T-helper 9 cell (primary cell): ENCODE results near the gene DCC.

Experiments used
- DNase-seq: peaks from one replicate; pipeline ENCODE4 v3.0.0-alpha.2; 2020

The DCC gene

DNA sequence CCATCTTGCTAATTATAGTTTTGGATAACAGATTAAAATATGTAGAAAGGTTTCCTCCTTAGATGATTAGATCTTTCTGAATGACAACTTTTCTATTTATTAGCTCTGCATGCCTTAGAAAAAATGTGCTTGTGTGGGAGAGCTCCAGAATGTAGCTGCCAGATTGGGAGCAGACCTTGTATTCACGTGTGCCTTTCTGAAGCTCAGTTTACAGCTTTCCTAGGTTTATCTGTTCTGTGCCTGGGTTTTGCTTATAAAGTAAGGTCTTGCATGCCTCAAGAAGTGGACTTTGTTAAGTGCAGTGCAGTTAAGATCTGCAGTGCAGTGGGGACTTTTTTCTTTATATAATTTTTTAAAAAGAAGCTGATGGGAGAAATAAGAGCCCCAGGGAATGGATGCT, 179.0 kb downstream of the DCC start:
- no peak for DNase-seq

- no peak for DNase-seq
These were observed 183.6 kb downstream of the DCC start for GRCh38 chr18:52523566-52523965.

- no peak for DNase-seq
These were observed 191.8 kb downstream of the DCC start for GRCh38 chr18:52531836-52532235.

DNA sequence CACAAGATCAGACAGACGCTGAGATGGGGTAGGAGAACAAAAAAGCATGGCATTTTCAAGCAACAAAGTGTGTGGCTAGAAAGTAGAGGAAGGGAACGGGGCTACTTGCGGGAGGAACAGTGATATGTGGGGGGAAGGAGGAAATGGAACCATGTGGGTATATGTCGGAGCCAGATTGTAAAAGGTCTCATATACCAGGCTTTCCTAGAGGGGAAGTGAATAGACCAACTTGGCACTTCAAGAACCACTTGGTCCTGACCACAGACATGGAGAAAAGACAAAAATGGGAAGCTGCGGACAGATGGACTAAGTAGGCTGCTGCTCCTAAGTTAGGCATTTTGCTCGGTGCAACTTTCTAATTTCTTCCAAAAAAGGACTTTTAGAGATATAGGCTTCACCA, 196.0 kb downstream of the DCC start:
- DNase-seq: no peak

GRCh38 chr18:52537261-52537660, 197.3 kb downstream of the DCC start:
- DNase-seq: no peak

- DNase-seq: no peak
These were observed 201.1 kb downstream of the DCC start for GRCh38 chr18:52541056-52541455.

GRCh38 chr18:52544086-52544485, 204.1 kb downstream of the DCC start:
- no peak for DNase-seq

- no peak for DNase-seq
These were observed 206.8 kb downstream of the DCC start for GRCh38 chr18:52546686-52547346.

GRCh38 chr18:52553441-52553840, 213.4 kb downstream of the DCC start:
- no peak for DNase-seq

- no peak for DNase-seq
These were observed 214.2 kb downstream of the DCC start for GRCh38 chr18:52554180-52554579.

GRCh38 chr18:52567360-52567759, 227.4 kb downstream of the DCC start:
- DNase-seq: no peak

DNA sequence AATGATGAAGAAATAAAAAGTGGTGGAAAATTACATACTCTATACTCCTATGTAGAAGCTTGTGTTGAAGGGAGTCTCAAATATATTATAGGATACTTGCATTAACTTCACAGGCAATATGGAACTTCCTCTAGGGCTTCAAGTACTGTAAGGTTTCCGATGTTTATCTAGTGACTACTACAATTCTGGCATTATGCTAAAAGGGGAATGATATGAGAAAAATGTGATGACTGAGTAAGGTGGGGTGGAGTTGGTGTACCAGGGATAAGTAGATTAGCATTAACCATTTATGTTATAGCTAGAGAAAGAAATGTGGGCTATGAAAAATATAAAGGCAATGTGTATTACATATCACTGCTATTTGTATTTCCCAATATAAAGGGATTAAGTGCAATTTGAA, 229.5 kb downstream of the DCC start:
- no peak for DNase-seq

- DNase-seq: no peak
These were observed 231.0 kb downstream of the DCC start for GRCh38 chr18:52570975-52571374.

DNA sequence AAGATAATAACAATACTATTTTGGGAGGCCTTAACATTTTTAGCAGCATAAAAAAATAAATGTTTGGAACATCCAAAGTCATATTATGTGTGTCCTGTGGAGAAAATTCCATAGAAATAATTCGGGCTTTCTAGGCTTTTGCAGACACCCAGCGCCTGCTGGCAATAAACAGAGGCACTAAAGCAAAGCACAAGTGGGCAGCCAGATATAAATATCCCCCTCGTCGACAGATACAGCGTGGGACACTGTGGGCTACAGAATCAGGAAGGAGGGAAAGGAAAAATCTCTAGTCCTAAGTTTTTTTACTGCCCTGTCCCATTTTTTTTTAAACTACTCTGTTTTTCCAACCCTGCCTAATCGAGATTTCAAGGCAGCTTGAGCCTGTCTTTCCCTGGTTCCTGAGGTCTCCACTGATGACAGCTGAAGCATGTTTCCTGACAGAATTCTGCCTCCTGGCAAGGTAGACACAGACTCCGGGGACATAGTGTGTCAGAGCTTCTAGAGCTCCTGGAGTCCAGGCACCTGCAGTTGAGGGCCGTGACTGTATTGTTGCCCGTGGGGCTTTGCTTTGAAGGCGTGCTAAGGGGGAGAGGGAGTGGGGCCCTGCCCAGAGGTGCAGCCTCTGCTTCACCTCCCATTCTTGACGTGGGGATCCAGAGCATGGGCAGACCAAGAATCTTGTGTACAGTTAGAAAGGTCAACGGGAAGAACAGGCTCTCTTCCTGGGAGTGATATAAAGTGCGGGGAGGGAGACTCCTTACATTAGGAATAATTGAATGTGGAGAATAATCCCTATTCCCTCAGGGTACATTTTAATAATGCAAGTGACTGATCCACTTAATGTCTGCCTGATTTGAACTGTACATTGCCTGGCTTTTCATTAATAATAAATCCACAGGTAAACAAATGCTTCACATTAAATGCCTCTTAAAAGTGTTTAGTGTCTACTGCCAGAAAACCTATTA, 232.3 kb downstream of the DCC start:
- DNase-seq: no peak

GRCh38 chr18:52577795-52578194, 237.8 kb downstream of the DCC start:
- DNase-seq: no peak

DNA sequence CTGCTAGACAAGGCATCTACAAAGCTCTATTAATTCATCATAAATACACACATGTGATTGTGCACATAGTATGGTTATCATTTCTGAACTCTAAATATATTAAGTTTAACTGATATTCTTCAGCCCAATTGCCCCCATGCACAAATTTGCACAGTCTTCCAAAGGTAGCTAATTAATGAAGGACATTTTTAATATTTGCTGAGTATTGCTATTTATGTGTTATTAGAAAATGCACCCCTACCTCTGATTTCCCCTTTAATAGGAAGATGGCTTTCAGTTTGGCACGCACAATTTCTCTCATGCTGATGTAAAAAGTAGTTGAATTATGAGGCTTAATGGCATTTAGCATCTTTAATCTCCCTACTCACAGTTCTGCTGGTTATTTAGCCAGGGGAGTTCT, 242.1 kb downstream of the DCC start:
- no peak for DNase-seq

GRCh38 chr18:52582516-52582915, 242.5 kb downstream of the DCC start:
- DNase-seq: no peak

DNA sequence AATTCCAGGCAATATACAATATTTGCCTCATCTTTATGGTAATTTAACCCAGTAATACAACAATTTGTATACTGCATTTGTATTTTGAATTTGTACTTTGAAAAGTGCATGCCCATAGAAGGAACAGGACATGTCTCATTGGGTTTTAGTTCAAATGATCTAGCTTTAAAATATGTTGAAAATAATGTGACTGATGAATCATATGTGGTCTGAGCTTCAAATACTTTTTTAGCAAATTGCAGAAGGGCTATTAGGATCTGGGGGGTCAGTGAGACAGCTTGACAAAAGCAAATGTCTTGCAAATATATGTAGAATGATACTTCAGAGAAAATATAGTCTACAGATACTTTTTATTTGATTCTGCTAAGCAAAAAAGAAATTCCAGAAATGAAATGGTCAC, 248.9 kb downstream of the DCC start:
- no peak for DNase-seq

- no peak for DNase-seq
These were observed 256.9 kb downstream of the DCC start for GRCh38 chr18:52596748-52597435.

GRCh38 chr18:52598921-52599320, 258.9 kb downstream of the DCC start:
- no peak for DNase-seq

DNA sequence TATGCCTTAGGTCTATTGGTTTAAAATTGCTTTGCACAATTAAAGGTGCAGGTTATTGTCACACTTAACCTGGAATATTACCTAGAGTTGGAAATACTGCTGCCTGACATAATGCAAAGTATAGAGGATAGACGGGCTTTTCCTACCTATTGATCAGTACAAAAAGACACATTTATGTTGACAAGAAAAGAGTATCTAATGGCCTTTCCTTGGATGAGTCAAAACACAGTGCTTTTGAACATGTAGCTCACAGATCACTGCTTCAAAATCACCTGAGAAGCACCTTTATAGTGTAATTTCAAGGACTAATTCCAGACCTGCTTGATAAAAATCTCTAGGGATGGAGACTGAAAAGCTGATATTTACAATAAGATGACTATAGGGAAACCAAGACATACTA, 262.8 kb downstream of the DCC start:
- DNase-seq: no peak

DNA sequence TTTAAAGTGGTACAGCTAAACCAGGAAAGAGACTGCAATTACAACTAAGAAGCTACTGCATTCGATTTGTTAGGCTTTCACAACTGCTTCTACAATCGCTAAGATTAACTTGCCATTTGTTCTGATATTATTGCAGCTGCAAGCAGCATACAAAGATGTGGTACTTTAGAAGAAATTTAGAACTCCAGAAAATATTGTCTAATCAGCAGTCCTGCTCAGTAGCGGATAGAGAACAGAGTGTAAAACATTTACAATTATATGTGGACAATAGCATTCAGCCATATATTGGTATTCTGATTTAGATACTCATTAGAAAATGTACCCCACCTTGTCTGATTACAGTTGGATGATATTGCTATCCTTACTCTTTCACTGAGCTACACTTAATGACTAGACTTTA, 265.3 kb downstream of the DCC start:
- DNase-seq: no peak

GRCh38 chr18:52607985-52608384, 268.0 kb downstream of the DCC start:
- DNase-seq: no peak
